AG08395 (cell line): ENCODE results near the gene VSX1.

Experiments used
- DNase-seq: peaks from one replicate; pipeline ENCODE4 v3.0.0; 2012; ENCODE audit warnings: mixed read lengths, low spot score

VSX1 gene

GRCh38 chr20:25081730-25082497 lies at the start of gene VSX1:
TSS of gene VSX1 (minus strand) at chr20:25082141. CDS start at chr20:25082096, 45 bp downstream.
- no peak for DNase-seq

- no peak for DNase-seq
Measured at GRCh38 chr20:25129908-25130307, 48.0 kb upstream of the VSX1 start.

GRCh38 chr20:25129428-25129827 lies 47.5 kb upstream of the VSX1 start:
- DNase-seq, result no peak

GRCh38 chr20:25128649-25129048 lies 46.7 kb upstream of the VSX1 start:
- no peak for DNase-seq

GRCh38 chr20:25127761-25128537 lies 46.0 kb upstream of the VSX1 start:
- no peak for DNase-seq

GRCh38 chr20:25126204-25127029 lies 44.5 kb upstream of the VSX1 start:
- no peak for DNase-seq

GRCh38 chr20:25125636-25126035 lies 43.7 kb upstream of the VSX1 start:
- no peak for DNase-seq

GRCh38 chr20:25120920-25121319 lies 39.0 kb upstream of the VSX1 start:
- DNase-seq, result no peak

GRCh38 chr20:25120457-25120856 lies 38.5 kb upstream of the VSX1 start:
- DNase-seq, result no peak

- no peak for DNase-seq
Measured at GRCh38 chr20:25118529-25118928, 36.6 kb upstream of the VSX1 start.

GRCh38 chr20:25117990-25118389 lies 36.0 kb upstream of the VSX1 start:
- no peak for DNase-seq

GRCh38 chr20:25116739-25117458 lies 35.0 kb upstream of the VSX1 start:
- no peak for DNase-seq

GRCh38 chr20:25103526-25103925 lies 21.6 kb upstream of the VSX1 start:
- DNase-seq, result no peak

GRCh38 chr20:25100914-25101313 lies 19.0 kb upstream of the VSX1 start:
- DNase-seq, result no peak

- DNase-seq, result no peak
Measured at GRCh38 chr20:25099601-25100140, 17.7 kb upstream of the VSX1 start.

- DNase-seq, result no peak
Measured at GRCh38 chr20:25097498-25097897, 15.6 kb upstream of the VSX1 start.

- no peak for DNase-seq
Measured at GRCh38 chr20:25090492-25091429, 8.8 kb upstream of the VSX1 start.

GRCh38 chr20:25089662-25090061 lies 7.7 kb upstream of the VSX1 start:
- DNase-seq, result no peak

- no peak for DNase-seq
Measured at GRCh38 chr20:25089096-25089495, 7.2 kb upstream of the VSX1 start.

GRCh38 chr20:25088267-25088666 lies 6.3 kb upstream of the VSX1 start:
- no peak for DNase-seq
